Renal pelvis (tissue), 4 donors: ENCODE data around the gene KLF4. TPM values are rescaled to one million over a fixed set of nuclear protein-coding genes. Genes with fewer than 3 reads are reported as not detected.

Source experiments
- DNase-seq: peaks from one replicate; pipeline ENCODE4 v3.0.0-alpha.2; 2013
- polyA plus RNA-seq, 3 donors: library from polyadenylated mRNA; unstranded; fragments of 120-200 nt; gene quantifications; one replicate each; pipeline ENCODE4 v1.2.1, GENCODE V29; 2013; ENCODE audit not compliant: insufficient read length in 3 of 3

KLF4 gene
- polyA plus RNA-seq, 3 donors, result 6.4 to 7.0 (median 6.4) TPM

DNA sequence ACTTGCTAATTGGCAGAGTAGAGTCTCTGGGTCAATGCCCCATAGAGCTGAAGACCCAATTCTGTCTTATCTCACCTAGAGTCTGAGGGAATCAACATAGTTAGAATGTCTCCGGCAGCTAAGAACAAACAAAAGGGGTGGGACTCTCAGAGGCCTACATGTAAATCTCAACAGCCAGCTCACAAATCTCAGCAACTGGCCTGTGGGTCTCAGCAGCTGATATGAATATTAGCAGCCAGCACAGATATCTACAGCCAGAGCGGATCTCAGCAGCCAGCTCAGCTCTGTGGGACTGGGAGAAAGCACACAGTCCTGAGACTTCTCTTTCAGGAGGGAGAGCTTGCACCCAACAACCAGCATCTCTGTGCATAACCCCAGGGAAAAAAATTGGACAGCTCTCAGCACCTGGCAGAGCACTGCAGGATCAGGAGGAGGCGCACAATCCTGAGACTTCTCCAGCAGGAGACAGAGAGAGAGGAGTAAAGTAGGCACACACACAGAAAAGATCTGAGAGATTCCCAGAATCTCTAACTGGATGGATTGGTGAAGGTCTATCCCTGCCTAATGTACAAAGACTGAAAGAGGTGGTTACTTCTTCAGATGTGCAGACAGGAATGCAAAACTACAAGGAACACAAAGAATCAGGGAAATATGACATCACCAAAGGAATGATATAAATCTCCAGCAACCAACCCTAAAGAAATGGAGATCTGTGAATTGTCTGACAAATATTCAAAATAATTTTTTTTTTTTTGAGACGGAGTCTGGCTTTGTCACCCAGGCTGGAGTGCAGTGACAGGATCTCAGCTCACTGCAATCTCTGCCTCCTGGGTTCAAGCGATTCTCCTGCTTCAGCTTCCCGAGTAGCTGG, 29.2 kb downstream of the KLF4 start:
- no peak for DNase-seq

DNA sequence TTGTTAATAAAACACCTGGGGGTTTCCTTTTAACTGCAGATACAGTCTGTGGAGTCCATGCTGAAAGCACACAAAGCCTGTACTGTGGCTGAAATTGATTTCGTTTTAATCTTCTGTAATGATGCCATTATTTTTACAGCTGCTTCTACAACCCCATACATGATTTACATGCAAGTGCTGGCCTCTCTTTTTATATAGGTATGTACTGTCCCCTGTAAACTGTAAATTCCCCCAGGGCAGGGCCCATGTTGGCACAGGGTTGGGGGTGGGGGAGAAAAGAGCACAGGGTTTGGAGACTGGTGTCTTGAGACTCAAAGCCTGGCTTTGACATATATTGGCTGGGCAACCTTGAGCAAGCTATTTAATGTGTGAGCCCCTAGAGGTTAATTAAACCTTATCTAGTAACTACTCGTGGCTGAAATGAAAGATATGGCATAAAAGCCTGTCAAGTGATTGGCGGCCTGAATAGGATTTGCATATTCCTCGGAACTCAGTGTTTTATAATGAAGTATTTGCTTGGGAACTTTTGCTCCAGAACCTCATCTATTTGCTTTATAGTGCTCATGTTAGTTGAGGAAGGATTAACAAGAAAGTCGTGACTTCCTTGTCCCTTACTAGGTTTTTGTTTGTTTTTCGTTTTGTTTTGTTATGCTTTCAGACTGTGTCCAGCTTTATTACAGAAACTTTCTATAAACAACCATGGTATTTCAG, 34.0 kb downstream of the KLF4 start:
- peak; percentile 24 for DNase-seq

DNA sequence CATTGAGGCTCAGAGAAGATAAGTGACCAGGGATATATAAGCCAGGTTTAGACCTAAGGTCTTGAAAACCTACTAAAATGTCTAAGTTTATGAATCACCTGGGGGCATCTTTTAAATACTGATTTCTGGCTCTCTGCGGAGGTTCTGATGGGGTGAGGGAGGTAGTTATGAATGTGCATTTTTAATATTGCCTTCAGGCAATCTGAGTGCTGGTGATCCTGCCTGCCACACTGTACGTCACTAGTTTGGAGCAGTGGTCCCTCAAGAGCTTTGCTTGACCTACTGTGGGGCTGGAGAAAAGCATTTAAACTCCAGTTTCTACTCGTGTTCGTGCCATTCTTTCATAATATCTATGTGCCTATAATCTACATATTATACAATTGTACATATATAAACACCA, 36.1 kb downstream of the KLF4 start:
- DNase-seq, result no peak

DNA sequence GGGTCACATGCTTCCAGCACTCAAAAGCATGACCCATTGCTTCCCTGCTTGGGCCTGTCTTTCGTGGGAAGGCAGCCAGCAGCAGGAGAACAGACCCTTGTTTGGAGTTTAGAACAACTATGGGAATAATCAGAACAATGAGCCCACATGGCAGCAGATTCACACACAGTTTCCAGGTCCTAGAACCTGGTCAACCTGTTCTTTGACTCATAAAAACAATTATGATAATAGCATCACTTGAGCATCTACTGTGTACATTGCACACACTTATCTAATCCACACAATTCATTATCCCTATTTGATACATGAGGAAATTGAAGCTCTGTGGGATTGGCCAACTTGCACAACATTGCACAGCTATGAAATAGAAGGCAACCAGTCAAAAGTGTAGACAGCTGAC, 41.7 kb downstream of the KLF4 start:
- DNase-seq, result no peak

DNA sequence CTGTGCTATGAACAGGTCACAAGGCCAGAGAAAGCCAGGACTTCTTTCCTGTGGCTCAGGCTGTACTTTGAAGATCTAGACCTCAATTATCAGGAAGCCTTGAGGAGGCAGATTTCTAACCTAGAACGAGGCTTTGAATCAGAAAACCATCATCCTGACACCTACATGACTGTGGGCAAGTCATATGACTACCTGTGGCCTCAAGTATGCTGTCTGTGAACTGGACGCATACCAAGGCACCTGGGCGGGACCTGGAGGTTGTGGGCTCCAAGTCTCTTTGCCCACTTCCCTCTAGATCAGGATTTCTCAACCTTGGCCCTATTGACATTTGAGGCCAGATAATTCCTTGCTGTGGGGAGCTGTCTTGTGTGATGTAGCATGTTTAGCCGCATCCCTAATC, 42.5 kb downstream of the KLF4 start:
- DNase-seq, result no peak

DNA sequence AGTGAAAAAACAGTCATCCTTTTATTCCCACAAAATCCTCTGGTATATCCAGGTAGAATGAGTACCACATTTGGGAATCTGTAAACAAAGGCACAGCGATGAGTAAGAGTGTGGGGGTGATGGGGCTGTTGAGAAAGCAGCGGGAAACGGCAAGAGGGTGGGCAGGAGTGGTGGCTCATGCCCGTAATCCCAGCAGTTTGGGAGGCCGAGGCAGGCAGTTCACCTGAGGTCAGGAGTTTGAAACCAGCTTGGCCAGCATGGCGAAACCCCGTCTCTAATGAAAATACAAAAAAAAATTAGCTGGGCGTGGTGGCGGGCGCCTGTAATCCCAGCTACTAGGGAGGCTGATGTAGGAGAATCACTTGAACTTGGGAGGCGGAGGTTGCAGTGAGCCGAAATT, 43.1 kb downstream of the KLF4 start:
- no peak for DNase-seq

DNA sequence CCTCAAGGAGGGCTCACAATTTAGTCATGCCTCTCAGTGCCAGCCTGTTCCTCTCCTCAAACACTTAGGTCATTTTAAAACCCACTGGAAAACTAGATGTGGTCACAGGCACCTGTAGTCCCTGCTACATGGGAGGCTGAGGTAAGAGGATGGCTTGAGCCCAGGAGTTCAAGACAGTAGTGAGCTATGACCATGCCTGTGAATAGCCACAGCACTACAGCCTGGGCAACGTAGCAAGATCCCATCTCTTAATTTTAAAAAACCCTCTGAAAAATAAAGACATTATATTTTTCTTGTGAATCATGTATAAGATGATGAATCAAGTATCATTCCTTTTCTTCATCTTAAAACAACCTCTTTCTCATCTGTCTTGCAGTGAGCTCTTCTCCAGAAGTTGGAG, 45.8 kb downstream of the KLF4 start:
- DNase-seq, result no peak

DNA sequence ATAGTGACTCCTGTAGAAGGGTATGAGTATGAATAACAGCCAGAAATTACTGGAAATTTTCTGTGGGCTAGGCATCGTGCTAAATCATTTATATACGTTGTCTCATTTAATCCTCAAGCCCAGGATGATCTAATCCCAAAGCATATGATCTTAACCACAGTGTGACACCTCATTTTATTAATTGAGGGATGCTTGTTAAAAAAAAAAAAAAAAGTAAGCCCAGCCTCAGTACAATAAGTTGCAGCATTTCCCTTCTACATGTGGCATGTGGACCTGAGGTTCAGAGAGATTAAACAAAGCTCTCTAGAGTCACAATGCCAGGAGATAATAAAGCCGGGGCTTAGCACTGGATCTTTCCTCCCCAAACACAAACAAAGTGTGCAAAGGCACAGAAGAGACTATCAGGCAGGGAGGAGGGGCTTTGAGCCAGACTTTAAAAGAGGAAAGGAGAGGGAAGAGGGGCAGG, 49.5 kb downstream of the KLF4 start:
- DNase-seq, result no peak

DNA sequence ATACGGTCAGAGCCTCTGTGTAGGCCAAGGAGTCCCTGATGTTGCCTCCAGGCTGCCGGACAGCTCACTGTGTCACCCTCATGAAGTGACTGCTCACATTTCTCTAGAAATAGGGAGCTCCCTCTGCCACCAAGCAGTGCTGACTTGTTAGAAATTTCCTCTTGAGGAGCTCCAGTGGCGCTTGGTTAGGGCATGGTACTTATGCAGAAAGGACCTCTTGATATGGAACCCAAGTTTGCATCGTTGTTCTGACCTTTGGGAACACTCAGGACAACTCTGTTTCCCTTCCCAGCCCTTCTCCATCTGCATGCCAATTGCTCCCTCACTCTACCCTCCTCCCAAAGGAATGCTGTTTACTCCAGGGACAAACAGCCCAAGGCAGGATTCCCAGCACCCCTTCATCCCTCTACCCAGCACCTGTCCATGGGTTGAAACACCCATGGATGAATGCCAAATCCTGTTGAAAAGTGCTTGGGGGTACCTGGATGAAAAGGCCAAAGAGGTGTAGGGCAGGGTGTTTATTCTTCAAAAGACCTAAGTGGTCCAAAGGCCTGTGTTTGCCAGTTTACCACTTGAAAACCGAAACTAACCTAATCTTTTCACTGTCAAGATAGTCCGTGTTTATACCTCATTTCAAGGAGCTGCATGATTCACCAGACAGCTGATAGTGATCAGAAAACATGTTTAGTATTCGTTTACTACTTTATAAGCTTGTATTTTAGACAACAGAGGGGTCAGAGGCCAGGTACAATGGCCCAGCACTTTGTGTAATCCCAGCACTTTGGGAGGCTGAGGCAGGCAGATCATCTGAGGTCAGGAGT, 51.1 kb downstream of the KLF4 start:
- no peak for DNase-seq

DNA sequence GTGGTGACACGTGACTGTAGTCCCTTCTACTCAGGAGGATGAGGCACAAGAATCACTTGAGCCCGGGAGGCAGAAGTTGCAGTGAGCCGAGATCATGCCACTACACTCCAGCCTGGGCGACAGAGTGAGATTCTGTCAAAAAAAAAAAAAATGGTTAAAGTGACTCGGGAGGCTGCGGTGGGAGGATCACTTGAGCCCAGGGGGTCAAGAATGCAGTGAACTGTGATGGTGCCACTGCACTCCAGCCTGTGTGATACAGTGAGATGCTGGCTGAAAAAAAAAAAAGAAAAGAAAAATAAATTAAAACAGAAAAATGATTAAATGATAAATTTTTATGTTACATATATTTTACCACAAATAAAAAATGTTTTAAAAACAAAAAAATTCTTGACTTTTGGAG, 51.9 kb downstream of the KLF4 start:
- no peak for DNase-seq

DNA sequence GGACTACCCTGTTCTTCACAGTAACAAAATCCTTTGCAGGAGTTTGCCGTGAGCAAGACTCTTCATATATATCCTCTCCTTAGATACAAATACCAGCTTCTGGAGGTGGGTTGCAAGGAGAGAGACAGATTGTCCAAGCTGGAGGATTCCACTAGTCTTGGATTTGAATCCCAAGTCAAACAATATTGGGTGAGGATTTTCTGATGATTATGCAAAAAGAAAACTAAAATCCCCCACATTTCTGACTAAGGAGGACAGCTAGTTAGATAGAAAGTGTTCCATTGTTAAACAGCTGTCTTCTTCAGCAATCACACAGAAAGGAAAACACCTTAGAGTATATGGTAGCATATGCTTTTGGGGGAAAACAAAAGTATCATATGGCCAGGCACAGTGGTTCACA, 54.2 kb downstream of the KLF4 start:
- DNase-seq, result no peak

Other genes starting within 250 kb of the KLF4 start
- gene RAD23B, start 206.5 kb downstream of the KLF4 start, polyA plus RNA-seq, result 100 to 1,000 TPM; 129 to 135 (median 130) TPM